IMR-90 (cell line): ENCODE measurements around the gene DERL3. TPM values are rescaled to one million over a fixed set of nuclear protein-coding genes. Genes with fewer than 3 reads are reported as not detected.

Experiments used
- ATAC-seq: fragments of 200-7000 bp; cut with Tn5 transposase; 2 replicates; pipeline ENCODE4 v1.9.1; 2020; ENCODE audit warnings: low read depth, mild to moderate bottlenecking, moderate library complexity
- BruUV-seq: library from RNA; stranded (reverse); fragments of 400-500 nt; replicated peaks from 2 replicates; lab custom pipeline; 2021; lab: Mats Ljungman, UMichigan
- CTCF ChIA-PET: fragments of 300-600 bp; formaldehyde crosslinking; extraction: SDS; loops from one replicate; lab custom pipeline; 2021; ENCODE audit warnings: antibody characterized with exemption; lab: Yijun Ruan, JAX
- POLR2A ChIA-PET: fragments of 300-600 bp; sonication (Branson Sonifier 250); formaldehyde crosslinking; loops from one replicate; lab custom pipeline; 2022; ENCODE audit warnings: antibody characterized with exemption; ENCODE audit not compliant: unreplicated experiment; lab: Charles Lee
- DNase-seq: peaks from one replicate; pipeline ENCODE4 v3.0.0; 2013
- H2AFZ ChIP-seq: replicated peaks from 2 replicates; pipeline ENCODE3; 2013; ENCODE audit warnings: low read length, mild to moderate bottlenecking; ENCODE audit not compliant: poor library complexity
- H2AK5ac ChIP-seq: 2 replicates; pipeline ENCODE4 v1.6.1; 2013; ENCODE audit warnings: low read depth, low read length, inconsistent platforms
- H2AK9ac ChIP-seq: replicated peaks from 2 replicates; pipeline ENCODE3; 2013; ENCODE audit warnings: mild to moderate bottlenecking, low read depth, low read length, moderate library complexity; ENCODE audit not compliant: poor library complexity
- H2BK120ac ChIP-seq: 2 replicates; pipeline ENCODE4 v1.6.1; 2013; ENCODE audit warnings: low read depth, low read length, inconsistent platforms
- H2BK15ac ChIP-seq: 3 replicates; pipeline ENCODE4 v1.6.1; 2013; ENCODE audit warnings: low read depth, low read length, inconsistent platforms
- H2BK20ac ChIP-seq: 2 replicates; pipeline ENCODE4 v1.6.1; 2013; ENCODE audit warnings: low read depth, mild to moderate bottlenecking, inconsistent platforms, low read length, moderate library complexity
- H2BK5ac ChIP-seq: 2 replicates; pipeline ENCODE4 v1.6.1; 2013; ENCODE audit warnings: mild to moderate bottlenecking, low read depth, low read length, inconsistent platforms; ENCODE audit not compliant: poor library complexity, severe bottlenecking
- H3K14ac ChIP-seq: replicated peaks from 2 replicates; pipeline ENCODE4 v1.6.1; 2013; ENCODE audit warnings: low read depth, low read length, inconsistent platforms
- H3K18ac ChIP-seq: 2 replicates; pipeline ENCODE4 v1.6.1; 2013; ENCODE audit warnings: low read depth, low read length, control low read depth
- H3K23ac ChIP-seq: 2 replicates; pipeline ENCODE4 v1.6.1; 2013; ENCODE audit warnings: low read depth, low read length, inconsistent platforms
- H3K27ac ChIP-seq: 2 replicates; pipeline ENCODE4 v1.5.1; 2013; ENCODE audit warnings: mild to moderate bottlenecking, control low read depth, low read length; ENCODE audit not compliant: insufficient read depth
- H3K27me3 ChIP-seq: 2 replicates; pipeline ENCODE4 v1.6.1; 2013; ENCODE audit warnings: low read length; ENCODE audit not compliant: control insufficient read depth, insufficient read depth
- H3K36me3 ChIP-seq: 2 replicates; pipeline ENCODE4 v1.6.1; 2013; ENCODE audit warnings: low read length, mixed read lengths; ENCODE audit not compliant: control insufficient read depth, insufficient read depth
- H3K4ac ChIP-seq: 2 replicates; pipeline ENCODE4 v1.6.1; 2013; ENCODE audit warnings: low read depth, low read length, inconsistent platforms
- H3K4me1 ChIP-seq: 2 replicates; pipeline ENCODE4 v1.6.1; 2013; ENCODE audit warnings: low read length, mixed read lengths; ENCODE audit not compliant: control insufficient read depth, insufficient read depth
- H3K4me2 ChIP-seq: 2 replicates; pipeline ENCODE4 v1.6.1; 2013; ENCODE audit warnings: low read depth, mild to moderate bottlenecking, control low read depth, low read length, moderate library complexity
- H3K4me3 ChIP-seq: 2 replicates; pipeline ENCODE4 v1.5.1; 2013; ENCODE audit warnings: low read depth, mild to moderate bottlenecking, control low read depth, low read length, moderate library complexity; ENCODE audit not compliant: insufficient read depth
- H3K56ac ChIP-seq: 2 replicates; pipeline ENCODE4 v1.6.1; 2013; ENCODE audit warnings: low read length, inconsistent platforms; ENCODE audit not compliant: insufficient read depth; ENCODE audit errors: extremely low read depth
- H3K79me1 ChIP-seq, 2 experiments: 2 replicates each; pipeline ENCODE4 v1.6.1; 2013; ENCODE audit warnings: low read length in 2 of 2, inconsistent platforms in 1 of 2, low read depth in 1 of 2
- H3K9ac ChIP-seq: 2 replicates; pipeline ENCODE4 v1.6.1; 2013; ENCODE audit warnings: low read depth, low read length, control low read depth
- H3K9me1 ChIP-seq: 2 replicates; pipeline ENCODE4 v1.6.1; 2013; ENCODE audit warnings: low read length, inconsistent platforms; ENCODE audit not compliant: insufficient read depth
- H3K9me3 ChIP-seq: 2 replicates; pipeline ENCODE4 v1.6.1; 2013; ENCODE audit warnings: low read length; ENCODE audit not compliant: control insufficient read depth, insufficient read depth
- H4K20me1 ChIP-seq: 2 replicates; pipeline ENCODE4 v1.6.1; 2013; ENCODE audit warnings: low read length, inconsistent platforms; ENCODE audit not compliant: insufficient read depth
- H4K5ac ChIP-seq: 2 replicates; pipeline ENCODE4 v1.6.1; 2013; ENCODE audit warnings: mild to moderate bottlenecking, low read depth, low read length, control low read depth
- H4K8ac ChIP-seq, 2 experiments: 2 replicates each; pipeline ENCODE4 v1.6.1; 2013; ENCODE audit warnings: low read depth in 2 of 2, low read length in 2 of 2, control low read depth in 1 of 2, inconsistent platforms in 1 of 2
- H4K91ac ChIP-seq: 2 replicates; pipeline ENCODE4 v1.6.1; 2013; ENCODE audit warnings: low read depth, low read length, inconsistent platforms; ENCODE audit not compliant: insufficient read depth
- CTCF ChIP-seq: conservative IDR thresholded peaks from 2 replicates; pipeline ENCODE4 v1.5.1; 2012; ENCODE audit warnings: mild to moderate bottlenecking, low read depth, low read length, improper control_type of control experiment
- ELK1 ChIP-seq: fragments of 150-350 bp; IDR thresholded peaks from 2 replicates; pipeline ENCODE4 v1.6.1; 2016; ENCODE audit warnings: low read depth, mild to moderate bottlenecking, low read length, moderate library complexity, borderline replicate concordance
- MAZ ChIP-seq: IDR thresholded peaks from 2 replicates; pipeline ENCODE4 v1.6.1; 2012; ENCODE audit warnings: low read depth, mild to moderate bottlenecking, low read length, improper control_type of control experiment, moderate library complexity, borderline replicate concordance
- MXI1 ChIP-seq: IDR thresholded peaks from 2 replicates; pipeline ENCODE4 v1.6.1; 2012; ENCODE audit warnings: low read depth, mild to moderate bottlenecking, low read length, moderate library complexity, borderline replicate concordance
- NFE2L2 ChIP-seq: fragments of 150-350 bp; IDR thresholded peaks from 2 replicates; pipeline ENCODE4 v1.6.1; 2016; ENCODE audit warnings: low read depth, mild to moderate bottlenecking, low read length
- RAD21 ChIP-seq: IDR thresholded peaks from 2 replicates; pipeline ENCODE4 v1.6.1; 2012; ENCODE audit warnings: low read length, improper control_type of control experiment
- RFX5 ChIP-seq: IDR thresholded peaks from 2 replicates; pipeline ENCODE4 v1.8.0; 2012; ENCODE audit warnings: low read depth, mild to moderate bottlenecking, low read length, moderate library complexity
- SMC3 ChIP-seq: fragments of 150-350 bp; IDR thresholded peaks from 2 replicates; pipeline ENCODE4 v1.6.1; 2016; ENCODE audit warnings: low read depth, mild to moderate bottlenecking, antibody characterized with exemption, low read length, moderate library complexity
- USF2 ChIP-seq: fragments of 150-350 bp; IDR thresholded peaks from 2 replicates; pipeline ENCODE4 v1.6.1; 2017; ENCODE audit warnings: mild to moderate bottlenecking, antibody characterized with exemption, low read length, low read depth
- WGBS, 2 experiments: methylation state at CpG; one replicate each; pipeline versions ENCODE4 v1.1.5 to v1.1.7; 2013; ENCODE audit warnings: missing lambda C conversion rate in 2 of 2; ENCODE audit not compliant: insufficient read length in 1 of 2; ENCODE audit errors: extremely low coverage in 2 of 2; 5-methylcytosine and 5-hydroxymethylcytosine counted together
- dilution Hi-C: fragments of 300-500 bp; cut with HindIII; formaldehyde crosslinking; loops from one replicate; pipeline ENCODE4 v1.14.3; 2018; ENCODE audit warnings: low sequenced_read_pairs; ENCODE audit not compliant: unreplicated experiment
- in situ Hi-C: fragments of 300-500 bp; cut with MboI; formaldehyde crosslinking; loops from 3 replicates; pipeline ENCODE4 v1.14.3; 2019; ENCODE audit warnings: low sequenced_read_pairs, inconsistent platforms, mixed read lengths
- intact Hi-C: fragments of 100-400 bp; cut with micrococcal nuclease; formaldehyde crosslinking; loops from 2 replicates; pipeline ENCODE4 v1.10.0; 2022
- polyA plus RNA-seq, 3 experiments: library from polyadenylated mRNA; depleted of rRNA; stranded (reverse); fragments of >200 nt; gene quantifications; 2 replicates each; pipeline ENCODE4 v1.2.3, GENCODE V29; 2012; ENCODE audit warnings: low replicate concordance in 1 of 3
- total RNA-seq: library from RNA; depleted of rRNA; stranded (reverse); fragments of >200 nt; gene quantifications from 2 replicates; pipeline ENCODE4 v1.2.3, GENCODE V29; 2012

The DERL3 gene
- total and polyA plus RNA-seq, 2 of the 4 experiments (the other 2 are of a cell fraction), result 0.18 to 0.62 TPM

GRCh38 chr22:23818541-23818940, 20.3 kb downstream of the DERL3 start:
- Histone ChIP-seq H2BK20ac (no peak overlapping the region), H3K9me3 (no peaks in the 10 kb centered on the region), H4K8ac (no peak overlapping the region), H2BK5ac (no peak overlapping the region), H3K4ac (no peak overlapping the region), H2AK9ac (no peak overlapping the region), H4K5ac (no peak overlapping the region), H3K9me1 (peaks cover 11% of the 10 kb centered on the region; the same call in 1 of the 2 replicates), H3K23ac (no peak overlapping the region), H3K4me3 (no peak overlapping the region), H3K4me1 (no peaks in the 10 kb centered on the region), H3K79me1 (peaks cover 0 to 14% of the 10 kb centered on the region in 2 experiments; a peak in 1 of 4 replicates), H2BK120ac (no peak overlapping the region), H2BK15ac (no peak overlapping the region), H2AFZ (no peak overlapping the region), H4K20me1 (peaks cover 8% of the 10 kb centered on the region; the same call in 1 of the 2 replicates), H2AK5ac (no peak overlapping the region), H3K18ac (no peak overlapping the region), H3K27me3 (no peaks in the 10 kb centered on the region), H3K9ac (no peak overlapping the region), H3K14ac (no peak overlapping the region), H3K4me2 (no peak overlapping the region), H3K56ac (no peak overlapping the region), H4K91ac (no peak overlapping the region), H3K27ac (no peak overlapping the region), H3K36me3 (peaks cover 62% of the 10 kb centered on the region)
- in situ Hi-C loops (no loop called here), intact Hi-C loops (no loop called here), dilution Hi-C loops (no loop called here)
- ChIA-PET POLR2A (interaction anchor here (0.6 kb wide), 1 partner anchor 33 kb away, joined by 4 read pairs; no protein-coding TSS in a partner anchor), CTCF (no interaction called here)
- no TSS peak for BruUV-seq
- no peak for TF ChIP-seq SMC3
- TF ChIP-seq MXI1, result no peak
- no peak for TF ChIP-seq CTCF
- TF ChIP-seq NFE2L2, result no peak
- no peak for TF ChIP-seq RAD21
- no peak for TF ChIP-seq MAZ
- TF ChIP-seq RFX5, result no peak
- TF ChIP-seq ELK1, result no peak
- TF ChIP-seq USF2, result no peak
- DNase-seq (no peak), ATAC-seq (no peak)
- WGBS, 2 experiments, result no CpG with 5 or more reads among the region's 2 CpGs
